ENCODE data around the gene ALDH1A1. TPM values are rescaled to one million over a fixed set of nuclear protein-coding genes. Genes with fewer than 3 reads are reported as not detected.

ALDH1A1 gene
- total RNA-seq, 4 donors from 2014 or later = 86.4 to 247 (median 156) TPM

- Histone ChIP-seq H3K4me1 (peaks cover 0 to 25% (median 10%) of the 10 kb centered on the region in 4 donors), H3K27ac (peak overlapping the region in 1 of 4 donors; percentile 25), H3K27me3 (no peaks in the 10 kb centered on the region), H3K9me3 (no peaks in the 10 kb centered on the region), H3K4me3 (no peak overlapping the region), H3K36me3 (peaks cover 0 to 34% (median 0%) of the 10 kb centered on the region in 3 donors)
- DNase-seq (ENCODE audit: low spot score in 2 of 2) = no peak
- WGBS, 2 donors = 86 to 91% methylated on average over 5 of the region's 5 CpGs
- TF ChIP-seq EP300 (IDR thresholded peaks at IDR 0.05) = no peak
- TF ChIP-seq, protein P1, sequence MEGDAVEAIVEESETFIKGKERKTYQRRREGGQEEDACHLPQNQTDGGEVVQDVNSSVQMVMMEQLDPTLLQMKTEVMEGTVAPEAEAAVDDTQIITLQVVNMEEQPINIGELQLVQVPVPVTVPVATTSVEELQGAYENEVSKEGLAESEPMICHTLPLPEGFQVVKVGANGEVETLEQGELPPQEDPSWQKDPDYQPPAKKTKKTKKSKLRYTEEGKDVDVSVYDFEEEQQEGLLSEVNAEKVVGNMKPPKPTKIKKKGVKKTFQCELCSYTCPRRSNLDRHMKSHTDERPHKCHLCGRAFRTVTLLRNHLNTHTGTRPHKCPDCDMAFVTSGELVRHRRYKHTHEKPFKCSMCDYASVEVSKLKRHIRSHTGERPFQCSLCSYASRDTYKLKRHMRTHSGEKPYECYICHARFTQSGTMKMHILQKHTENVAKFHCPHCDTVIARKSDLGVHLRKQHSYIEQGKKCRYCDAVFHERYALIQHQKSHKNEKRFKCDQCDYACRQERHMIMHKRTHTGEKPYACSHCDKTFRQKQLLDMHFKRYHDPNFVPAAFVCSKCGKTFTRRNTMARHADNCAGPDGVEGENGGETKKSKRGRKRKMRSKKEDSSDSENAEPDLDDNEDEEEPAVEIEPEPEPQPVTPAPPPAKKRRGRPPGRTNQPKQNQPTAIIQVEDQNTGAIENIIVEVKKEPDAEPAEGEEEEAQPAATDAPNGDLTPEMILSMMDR (IDR thresholded peaks at IDR 0.05) = no peak
- TF ChIP-seq POLR2A (IDR thresholded peaks at IDR 0.05) = no peak
Measured at GRCh38 chr9:72921888-72922654, 30.8 kb downstream of the ALDH1A1 start.

- Histone ChIP-seq H3K27ac (peak overlapping the region in 1 of 4 donors; percentile 42), H3K4me1 (peaks cover 0 to 9% (median 3%) of the 10 kb centered on the region in 4 donors), H3K9me3 (no peaks in the 10 kb centered on the region), H3K27me3 (no peaks in the 10 kb centered on the region), H3K36me3 (peaks cover 0 to 48% (median 0%) of the 10 kb centered on the region in 3 donors), H3K4me3 (no peak overlapping the region)
- TF ChIP-seq EP300 (IDR thresholded peaks at IDR 0.05) = no peak
- no peak for TF ChIP-seq POLR2A (IDR thresholded peaks at IDR 0.05)
- TF ChIP-seq, protein P1 (IDR thresholded peaks at IDR 0.05) = no peak
- DNase-seq (ENCODE audit: low spot score in 2 of 2) = no peak
- WGBS, 2 donors = 90 to 96% methylated on average over 4 of the region's 4 CpGs
Measured at GRCh38 chr9:72919246-72919945, 33.5 kb downstream of the ALDH1A1 start.

DNA sequence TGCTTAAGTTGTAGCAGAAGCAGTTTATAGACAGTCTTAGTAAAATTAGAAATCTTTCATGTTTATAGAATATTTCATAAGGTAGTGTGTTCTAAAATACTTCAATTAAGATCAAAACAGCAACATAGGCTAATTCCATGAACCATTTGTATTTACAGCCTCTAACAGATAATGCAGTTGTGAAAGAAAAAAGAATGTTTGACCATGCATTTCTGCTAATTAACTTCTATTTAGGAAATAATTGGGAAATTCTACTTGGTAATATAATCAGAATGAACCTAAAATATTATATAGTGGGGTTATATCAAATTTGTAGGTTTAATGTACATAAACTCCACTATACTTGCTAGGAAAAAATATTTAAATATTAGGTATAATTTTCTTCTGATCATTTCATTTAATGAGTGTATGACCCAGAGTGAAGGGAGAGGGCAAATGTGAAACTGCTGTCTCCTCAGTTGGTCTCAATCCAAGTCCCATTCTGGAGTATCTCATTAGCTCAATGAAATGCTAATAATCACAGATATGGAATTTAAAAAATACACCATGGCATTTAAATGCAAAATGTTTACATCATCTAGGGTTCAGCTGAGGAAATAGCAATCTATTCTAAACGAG lies 34.9 kb downstream of the ALDH1A1 start:
- DNase-seq (ENCODE audit: low spot score in 2 of 2) = no peak
- no peaks in the 10 kb centered on the region for H3K9me3 ChIP-seq
- H3K4me1 ChIP-seq = peaks cover 0 to 10% (median 5%) of the 10 kb centered on the region in 4 donors
- peaks cover 0 to 48% (median 0%) of the 10 kb centered on the region in 3 donors for H3K36me3 ChIP-seq
- no peaks in the 10 kb centered on the region for H3K27me3 ChIP-seq
- H3K27ac ChIP-seq = no peak overlapping the region
- no peak for TF ChIP-seq EP300 (IDR thresholded peaks at IDR 0.05)
- TF ChIP-seq, protein P1 (IDR thresholded peaks at IDR 0.05) = no peak
- TF ChIP-seq POLR2A (IDR thresholded peaks at IDR 0.05) = no peak
- H3K4me3 ChIP-seq = no peak overlapping the region
- WGBS, 2 donors = 26 to 40% methylated on average over 1 of the region's 1 CpG

- H3K9me3 ChIP-seq = no peaks in the 10 kb centered on the region
- H3K27me3 ChIP-seq = no peaks in the 10 kb centered on the region
- H3K4me1 ChIP-seq = peaks cover 0 to 27% (median 11%) of the 10 kb centered on the region in 4 donors
- H3K27ac ChIP-seq = no peak overlapping the region
- TF ChIP-seq POLR2A (IDR thresholded peaks at IDR 0.05) = no peak
- TF ChIP-seq, protein P1 (IDR thresholded peaks at IDR 0.05) = no peak
- TF ChIP-seq EP300 (IDR thresholded peaks at IDR 0.05) = no peak
- H3K36me3 ChIP-seq = peaks cover 0 to 30% (median 0%) of the 10 kb centered on the region in 3 donors
- no peak for DNase-seq (ENCODE audit: low spot score in 2 of 2)
- WGBS, 2 donors = 90 to 97% methylated on average over 5 of the region's 5 CpGs
- no peak overlapping the region for H3K4me3 ChIP-seq
Measured at GRCh38 chr9:72915659-72916058, 37.2 kb downstream of the ALDH1A1 start.

All from tibial nerve (tissue), 4 donors.